Adrenal gland (tissue), 5 donors: ENCODE data around the gene AGBL1.

ENCODE experiments used
- POLR2A ChIP-seq, 2 donors: fragments of 450-650 bp; IDR thresholded peaks; one replicate each; pipeline ENCODE4 v1.6.1; 2017; ENCODE audit warnings: antibody characterized with exemption in 2 of 2, mild to moderate bottlenecking in 2 of 2, moderate library complexity in 1 of 2
- TF ChIP-seq, protein P1 (sequence below), 6 experiments: fragments of 450-650 bp in 4 of 6; fragments of 200-600 bp in 2 of 6; sonication (generic) in 1 of 6; IDR thresholded peaks; 1 replicate in 5 of 6; 2 replicates in 1 of 6; pipeline versions ENCODE4 v1.5.1 to v1.8.0; 2016 to 2021; ENCODE audit warnings: antibody characterized with exemption in 6 of 6, mild to moderate bottlenecking in 2 of 6, moderate library complexity in 1 of 6
- donor health status: DM: no; HTN: no; CAD: no.

DNA sequence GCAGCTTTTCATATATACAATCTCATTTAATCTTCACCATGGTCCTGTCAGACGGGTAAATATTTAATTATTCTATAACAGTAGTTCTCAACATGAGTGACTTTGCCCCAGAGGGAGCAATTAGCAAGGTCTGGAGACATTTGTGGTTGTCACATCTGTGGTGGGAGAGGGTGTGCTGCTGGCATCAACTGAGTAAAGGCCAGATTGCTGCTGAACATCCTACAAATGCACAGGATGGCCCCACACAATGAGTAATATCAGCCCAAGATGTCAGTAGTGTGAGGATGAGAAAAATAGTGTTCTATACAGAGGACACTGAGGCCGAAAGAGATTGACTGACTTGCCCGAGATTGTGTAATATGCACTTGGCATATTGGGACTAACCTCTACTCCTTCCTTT, 156.0 kb downstream of the AGBL1 start:
- TF ChIP-seq, protein P1, sequence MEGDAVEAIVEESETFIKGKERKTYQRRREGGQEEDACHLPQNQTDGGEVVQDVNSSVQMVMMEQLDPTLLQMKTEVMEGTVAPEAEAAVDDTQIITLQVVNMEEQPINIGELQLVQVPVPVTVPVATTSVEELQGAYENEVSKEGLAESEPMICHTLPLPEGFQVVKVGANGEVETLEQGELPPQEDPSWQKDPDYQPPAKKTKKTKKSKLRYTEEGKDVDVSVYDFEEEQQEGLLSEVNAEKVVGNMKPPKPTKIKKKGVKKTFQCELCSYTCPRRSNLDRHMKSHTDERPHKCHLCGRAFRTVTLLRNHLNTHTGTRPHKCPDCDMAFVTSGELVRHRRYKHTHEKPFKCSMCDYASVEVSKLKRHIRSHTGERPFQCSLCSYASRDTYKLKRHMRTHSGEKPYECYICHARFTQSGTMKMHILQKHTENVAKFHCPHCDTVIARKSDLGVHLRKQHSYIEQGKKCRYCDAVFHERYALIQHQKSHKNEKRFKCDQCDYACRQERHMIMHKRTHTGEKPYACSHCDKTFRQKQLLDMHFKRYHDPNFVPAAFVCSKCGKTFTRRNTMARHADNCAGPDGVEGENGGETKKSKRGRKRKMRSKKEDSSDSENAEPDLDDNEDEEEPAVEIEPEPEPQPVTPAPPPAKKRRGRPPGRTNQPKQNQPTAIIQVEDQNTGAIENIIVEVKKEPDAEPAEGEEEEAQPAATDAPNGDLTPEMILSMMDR (IDR thresholded peaks at IDR 0.05) = no peak
- TF ChIP-seq POLR2A (IDR thresholded peaks at IDR 0.05) = no peak
